HG03060 (cell line): ENCODE data around the gene GSTA1.
"Not testable (repeated sequence)": the region's sequence is repeated elsewhere in the genome, so short reads cannot be mapped to it uniquely, and the experiment has no call there.

Source experiments
- ATAC-seq: cut with Tn5 transposase; IDR thresholded peaks from one replicate; pipeline ENCODE4 v1.9.1; 2021; ENCODE audit warnings: low read depth, moderate number of reproducible peaks; ENCODE audit not compliant: unreplicated experiment

Gene GSTA1

DNA sequence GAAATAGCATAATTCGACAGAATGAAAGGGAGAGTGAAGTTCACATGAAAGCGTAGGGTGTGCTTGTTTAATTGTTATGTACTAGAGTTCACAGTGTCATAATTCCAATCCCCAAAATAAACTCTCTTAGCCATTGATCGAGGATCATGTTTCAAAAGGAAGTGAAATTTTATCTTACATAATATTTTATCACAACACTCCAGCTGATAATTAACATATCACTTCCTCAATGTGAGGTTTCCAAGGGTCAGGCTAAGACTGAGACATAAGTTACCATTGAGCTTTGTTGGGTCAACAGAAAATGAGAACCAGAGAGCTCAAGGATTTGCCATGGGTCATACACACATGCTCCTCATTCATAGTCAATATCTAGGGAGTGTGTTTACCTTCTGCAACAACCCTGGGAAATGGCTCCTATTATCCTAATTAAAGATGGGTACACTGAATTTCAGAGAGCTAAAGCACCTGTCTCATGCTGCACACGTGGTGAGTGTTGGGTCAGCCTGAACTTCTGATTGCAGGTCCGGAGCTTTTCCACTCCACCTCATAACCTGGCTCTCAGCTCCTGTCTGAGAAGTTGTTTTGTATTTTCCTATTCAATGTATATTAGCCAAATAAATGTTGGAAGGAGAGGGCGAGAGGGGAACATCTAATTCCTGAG, 43.4 kb downstream of the GSTA1 start:
- no peak for ATAC-seq

DNA sequence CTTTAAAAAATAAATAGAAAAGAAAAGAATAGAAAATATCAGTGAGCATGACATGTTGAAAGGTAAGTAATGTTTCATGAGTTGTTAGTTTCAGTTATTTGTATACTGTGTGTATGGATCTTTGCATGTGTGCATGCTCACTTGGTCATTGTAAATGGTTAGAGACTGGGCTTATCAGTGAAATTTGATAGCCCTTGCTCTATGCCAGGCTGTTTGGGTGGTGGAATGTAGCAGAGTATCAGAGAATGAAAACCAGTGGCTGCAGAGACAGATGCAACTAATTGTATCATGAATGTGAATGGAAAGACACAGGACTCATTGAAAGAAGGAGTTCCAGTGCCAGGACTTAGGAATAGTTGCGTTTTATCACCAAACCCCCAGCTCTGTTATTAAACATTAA, 44.5 kb downstream of the GSTA1 start:
- ATAC-seq = no peak

DNA sequence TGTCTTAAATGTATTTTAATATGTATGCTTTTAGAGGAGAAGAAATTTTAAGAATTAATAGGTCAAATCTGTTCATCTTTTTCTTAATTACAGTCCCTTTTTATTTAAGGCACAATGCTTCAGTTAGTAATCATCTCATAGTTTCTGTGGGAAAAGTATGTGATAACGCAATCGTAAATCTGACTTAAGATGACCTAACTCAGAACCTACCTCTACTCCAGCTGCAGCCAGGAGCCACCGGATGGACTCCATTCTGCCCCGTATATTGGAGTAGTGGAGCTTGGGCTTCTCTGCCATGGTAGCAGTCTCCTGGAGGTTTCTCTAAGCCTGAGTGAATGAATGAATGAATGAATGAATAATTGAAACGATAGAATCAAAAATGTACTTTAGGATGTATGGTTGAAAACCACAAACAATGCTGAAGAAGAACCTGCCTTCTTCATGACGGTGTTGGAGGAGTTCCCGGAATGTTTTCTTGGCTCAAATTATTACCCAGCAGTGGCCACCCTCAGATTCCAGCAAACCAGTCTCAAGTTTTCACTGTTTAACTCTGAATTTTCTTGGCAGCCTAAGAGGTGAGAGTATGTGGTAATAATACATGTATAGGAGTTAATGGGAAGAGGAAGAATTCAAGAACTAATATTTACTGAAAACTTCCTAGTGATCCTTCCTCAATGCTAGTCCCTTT, 45.8 kb downstream of the GSTA1 start:
- not testable (repeated sequence) for ATAC-seq

DNA sequence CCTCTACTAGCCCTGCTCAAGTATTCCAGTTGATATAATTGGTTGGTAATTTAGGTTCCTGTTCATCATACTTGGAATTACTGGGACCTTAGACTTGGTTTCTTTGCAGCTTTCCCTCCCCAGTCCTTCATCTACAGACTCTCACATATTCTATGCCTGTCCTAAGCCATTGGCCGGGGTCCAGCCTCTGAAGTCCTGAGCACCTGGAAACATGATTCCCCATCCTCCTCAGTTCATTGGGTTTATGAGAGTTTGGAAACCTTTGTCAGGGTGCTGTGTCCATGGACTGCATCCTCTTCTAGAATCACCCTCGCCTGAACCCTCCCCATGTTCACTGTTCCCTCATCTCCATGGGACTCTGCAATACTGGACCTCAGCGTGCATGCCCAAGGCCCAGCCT, 49.2 kb downstream of the GSTA1 start:
- no peak for ATAC-seq

DNA sequence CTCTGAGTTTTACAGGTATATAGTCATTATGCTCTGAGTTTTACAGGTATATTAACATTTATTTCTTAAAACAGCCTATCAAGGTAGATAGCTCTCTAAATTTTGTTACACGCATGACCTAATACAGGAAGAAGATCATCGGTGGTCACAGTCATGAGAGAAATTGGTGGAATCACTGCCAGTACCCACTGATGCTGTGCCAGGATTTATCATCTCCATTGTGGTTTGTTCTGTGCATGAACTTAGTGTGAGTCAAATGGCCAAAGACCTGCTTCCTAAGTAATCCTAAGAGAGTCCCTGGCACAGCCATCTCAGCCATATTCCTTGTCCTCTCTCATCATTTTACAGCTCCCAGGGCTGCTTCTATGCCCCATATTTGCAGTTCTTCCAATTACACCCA, 50.5 kb downstream of the GSTA1 start:
- ATAC-seq = not testable (repeated sequence)

DNA sequence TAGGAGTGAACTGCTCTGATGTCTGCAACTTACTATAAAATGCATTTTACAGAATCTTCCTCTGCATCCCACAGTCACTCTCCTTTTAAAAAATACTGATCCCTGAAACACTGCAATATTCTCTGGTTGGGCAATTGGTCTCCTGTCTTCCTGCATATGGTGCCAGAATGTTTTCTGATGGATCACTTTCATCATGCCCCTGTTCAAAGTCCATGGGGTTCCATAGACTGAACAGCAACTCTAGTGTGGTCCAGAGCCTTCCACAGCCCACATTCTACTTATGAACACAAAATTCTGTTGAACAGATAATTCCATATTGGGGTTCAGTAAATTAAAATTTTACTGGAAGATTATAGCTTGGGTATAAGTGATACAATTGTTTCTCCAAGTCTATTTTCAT, 51.3 kb downstream of the GSTA1 start:
- no peak for ATAC-seq

DNA sequence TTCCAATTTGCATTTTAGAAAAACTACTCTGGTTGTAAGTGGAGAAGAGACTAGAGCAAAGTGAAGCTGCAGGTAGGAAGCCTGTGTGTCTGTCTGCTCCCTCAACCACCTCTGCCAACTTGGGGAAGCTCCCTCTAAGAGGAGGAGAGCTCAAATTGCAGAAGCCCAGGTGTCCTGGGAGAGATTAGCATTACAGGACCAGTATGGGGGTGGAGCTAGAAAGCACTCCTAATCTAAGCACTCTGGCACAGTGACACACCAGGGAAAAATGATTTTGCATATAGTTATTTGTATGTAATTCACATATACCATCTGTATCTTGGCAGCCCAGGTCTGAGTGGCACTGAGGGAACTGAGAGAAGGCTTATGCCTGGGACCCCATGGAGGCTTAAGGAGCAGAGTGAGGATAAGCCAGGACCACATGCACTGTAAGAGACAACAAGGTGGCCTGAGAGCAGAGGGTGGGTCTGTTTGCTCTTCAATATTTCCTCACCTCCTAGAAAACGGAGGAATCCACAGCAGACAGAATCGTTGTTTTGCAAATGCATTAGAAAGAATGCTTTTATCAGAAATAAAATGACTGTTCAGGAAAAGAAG, 54.0 kb downstream of the GSTA1 start:
- ATAC-seq = no peak

DNA sequence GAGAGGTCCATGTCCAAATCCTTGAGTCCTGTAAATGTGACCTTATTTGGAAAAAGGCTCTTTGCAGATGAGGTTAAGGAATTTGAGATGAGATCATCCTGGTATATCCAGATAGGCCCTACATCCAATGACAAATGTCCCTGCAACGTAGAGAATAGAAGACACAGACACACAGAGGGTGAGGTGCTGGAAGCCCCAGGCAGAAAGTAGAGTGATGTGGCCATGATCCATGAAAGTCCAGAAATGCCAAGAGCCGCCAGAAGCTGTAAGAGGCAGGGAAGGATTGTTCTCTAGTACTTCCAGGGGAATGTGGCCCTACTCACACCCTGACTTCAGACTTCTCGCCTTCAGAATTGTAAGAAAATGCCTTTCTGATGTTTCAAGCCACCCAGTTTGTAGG, 56.3 kb downstream of the GSTA1 start:
- not testable (repeated sequence) for ATAC-seq

DNA sequence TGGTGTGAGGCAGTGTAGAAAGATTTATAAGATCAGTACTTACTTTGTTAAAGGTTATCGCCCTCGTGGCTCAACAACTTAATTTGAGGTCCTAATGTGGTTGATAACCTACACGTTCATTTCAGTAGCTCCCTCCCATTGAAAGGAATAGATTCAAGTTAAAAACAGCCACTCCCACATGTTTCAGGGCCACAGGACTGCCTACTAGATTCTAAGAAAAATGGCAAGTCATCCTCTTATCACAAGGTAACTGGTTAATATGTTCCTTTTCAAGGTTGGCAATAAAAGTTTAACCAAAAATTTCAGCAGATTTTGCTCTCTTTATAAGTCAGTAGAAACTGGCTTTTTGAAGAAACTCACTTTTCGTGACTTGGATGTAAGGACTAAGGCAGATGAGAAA, 57.4 kb downstream of the GSTA1 start:
- no peak for ATAC-seq

DNA sequence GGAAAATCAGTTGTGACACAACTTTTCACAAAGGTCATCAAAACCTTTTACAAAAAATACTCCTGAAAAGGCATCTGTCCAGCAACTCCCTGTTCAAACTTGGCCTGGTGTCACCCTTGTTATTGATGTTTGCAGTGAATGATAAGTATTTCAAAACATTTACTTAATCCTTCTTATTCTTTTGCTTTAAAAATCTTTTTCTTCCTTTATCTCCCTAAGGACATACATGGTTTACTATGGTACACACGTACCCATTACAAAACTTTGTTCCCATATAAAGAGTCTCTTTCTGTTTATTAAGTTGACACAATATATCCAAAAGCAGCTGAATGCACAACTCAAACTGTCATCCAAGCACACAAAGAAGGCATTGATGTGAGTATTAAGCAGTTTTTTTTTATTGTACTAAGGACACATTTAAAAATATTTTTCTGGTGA, 57.8 kb downstream of the GSTA1 start:
- no peak for ATAC-seq

DNA sequence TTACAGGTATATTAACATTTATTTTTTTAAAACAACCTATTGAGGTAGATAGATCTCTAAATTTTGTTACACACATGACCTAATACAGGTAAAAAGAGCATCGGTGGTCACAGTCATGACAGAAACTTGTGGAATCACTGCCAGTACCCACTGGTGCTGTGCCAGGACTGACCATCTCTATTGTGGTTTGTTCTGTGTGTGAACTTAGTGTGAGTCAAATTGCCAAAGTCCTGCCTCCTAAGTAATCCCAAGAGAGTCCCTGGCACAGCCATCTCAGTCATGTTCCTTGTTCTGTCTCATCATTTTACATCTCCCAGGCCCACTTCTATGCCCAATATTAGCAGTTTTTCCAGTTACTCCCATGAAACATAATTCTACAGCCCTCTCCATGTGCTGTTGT, 61.7 kb downstream of the GSTA1 start:
- no peak for ATAC-seq
